Activated naive CD8-positive, alpha-beta T cell (primary cell): ENCODE results near the gene CAPZA1.
A peak's percentile ranks its signal among the peaks of the same experiment; 100 is the strongest.

Source experiments
- H3K27ac Mint-ChIP-seq: one replicate; pipeline ENCODE4 v1.8.0; 2021; ENCODE audit warnings: mixed read lengths
- H3K27me3 Mint-ChIP-seq: one replicate; pipeline ENCODE4 v1.8.0; 2021; ENCODE audit warnings: mixed read lengths
- H3K36me3 Mint-ChIP-seq: one replicate; pipeline ENCODE4 v1.8.0; 2021; ENCODE audit warnings: mixed read lengths
- H3K4me1 Mint-ChIP-seq: one replicate; pipeline ENCODE4 v1.8.0; 2021; ENCODE audit warnings: low read depth, mixed read lengths
- H3K4me3 Mint-ChIP-seq: one replicate; pipeline ENCODE4 v1.8.0; 2021; ENCODE audit warnings: mild to moderate bottlenecking, mixed read lengths
- H3K9me3 Mint-ChIP-seq: one replicate; pipeline ENCODE4 v1.8.0; 2021; ENCODE audit warnings: low read depth, mixed read lengths

The CAPZA1 gene

DNA sequence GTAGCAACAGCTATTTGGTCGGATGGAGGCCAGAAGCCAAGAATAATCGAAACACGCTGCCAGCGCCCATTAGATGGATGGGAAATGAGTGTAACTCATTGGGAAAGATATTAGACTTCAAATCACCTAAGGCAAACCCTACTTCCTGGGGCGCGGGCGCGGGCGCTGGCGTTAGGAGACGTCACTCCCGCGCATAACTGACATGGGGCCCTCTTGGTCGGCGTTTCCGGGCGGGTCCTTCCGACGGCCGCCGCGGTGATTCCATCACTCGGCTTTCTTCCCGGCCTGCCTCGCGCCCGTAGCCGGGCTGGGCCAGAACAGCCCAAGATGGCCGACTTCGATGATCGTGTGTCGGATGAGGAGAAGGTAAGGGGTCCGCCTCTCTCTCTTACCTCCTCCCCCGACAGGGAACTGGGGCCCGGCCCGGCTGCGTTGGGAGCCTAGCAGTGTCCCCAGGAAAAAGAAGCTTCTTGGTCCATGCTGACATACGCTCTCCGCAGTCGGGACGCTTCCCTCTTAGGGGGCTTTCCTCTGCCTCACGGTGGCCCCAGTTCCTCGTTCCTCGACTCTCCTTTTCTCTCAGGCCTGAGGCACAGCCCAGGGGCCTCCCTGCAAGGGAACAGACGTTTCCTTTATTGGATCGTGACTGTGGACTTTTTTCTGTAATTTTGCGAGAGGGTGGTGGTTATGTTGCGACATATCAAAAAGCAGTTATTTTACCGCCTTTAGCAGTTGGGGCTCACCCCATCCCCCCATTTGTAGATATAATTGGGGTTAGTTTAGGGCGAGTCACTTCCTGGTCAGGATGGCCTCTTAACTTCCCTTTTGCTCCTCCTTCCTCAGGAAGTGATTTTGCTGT lies at the start of gene CAPZA1:
Gene CAPZA1, plus strand, starts transcription at position 315 of the 859 bp plus-strand sequence. Its CDS starts 13 bp downstream, at position 328.
- H3K36me3 Mint-ChIP-seq: peaks cover 8% of the 10 kb centered on the region

DNA sequence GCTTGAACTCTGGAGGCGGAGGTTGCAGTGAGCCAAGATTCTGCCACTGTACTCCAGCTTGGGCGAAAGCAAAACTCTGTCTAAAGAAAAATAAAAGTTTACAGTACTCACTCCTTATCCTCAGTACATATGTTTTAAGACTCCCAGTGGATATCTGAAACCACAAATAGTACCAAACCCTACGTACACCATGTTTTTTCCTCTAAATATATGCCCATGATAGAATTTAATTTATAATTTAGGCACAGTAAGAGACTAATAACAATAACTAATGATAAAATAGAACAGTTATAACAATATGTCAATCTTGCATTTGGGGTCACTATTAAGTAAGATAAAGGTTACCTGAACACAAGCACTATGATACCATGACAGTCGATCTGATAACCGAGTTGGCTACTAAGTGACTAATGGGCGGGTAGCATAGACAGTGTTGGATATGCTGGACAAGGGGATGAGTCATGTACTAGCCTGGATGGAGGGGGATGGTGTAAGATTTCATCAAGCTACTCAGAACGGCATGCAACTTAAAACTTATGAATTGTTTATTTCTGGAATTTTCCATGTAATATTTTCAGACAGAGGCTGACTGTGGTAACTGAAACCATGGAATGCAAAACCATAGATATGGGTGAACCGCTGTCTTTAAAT lies 44.4 kb upstream of the CAPZA1 start:
- Mint-ChIP-seq H3K4me3 (no peak overlapping the region), H3K36me3 (peaks cover 12% of the 10 kb centered on the region), H3K9me3 (no peaks in the 10 kb centered on the region), H3K27me3 (no peaks in the 10 kb centered on the region), H3K4me1 (no peaks in the 10 kb centered on the region), H3K27ac (no peak overlapping the region)

More for the DNA sequence above, at the start of gene CAPZA1:
- peak within 1 kb of the TSS; percentile 100 for H3K4me3 Mint-ChIP-seq
- peaks cover 47% of the 10 kb centered on the region for H3K4me1 Mint-ChIP-seq
- H3K27ac Mint-ChIP-seq: peak within 1 kb of the TSS; percentile 99
- no peaks in the 10 kb centered on the region for H3K9me3 Mint-ChIP-seq
- no peaks in the 10 kb centered on the region for H3K27me3 Mint-ChIP-seq

DNA sequence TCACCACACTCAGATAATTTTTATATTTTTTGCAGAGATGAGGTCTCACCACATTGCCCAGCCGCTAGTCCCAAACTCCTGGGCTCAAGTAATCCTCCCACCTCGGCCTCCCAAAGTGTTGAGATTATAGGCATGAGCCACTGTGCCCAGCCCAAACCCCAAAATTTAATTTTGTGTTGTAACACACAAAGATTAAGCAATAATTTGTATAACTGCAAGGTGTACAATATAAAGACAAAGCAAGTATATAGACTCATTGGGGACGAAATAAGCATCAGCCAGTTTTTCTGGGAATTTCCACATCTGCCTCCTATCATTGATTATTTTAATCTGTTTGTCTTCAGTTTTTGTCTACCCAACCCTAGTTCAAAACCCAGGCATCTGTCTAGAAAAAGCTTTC lies 43.4 kb upstream of the CAPZA1 start:
- H3K27me3 Mint-ChIP-seq: no peaks in the 10 kb centered on the region
- H3K4me1 Mint-ChIP-seq: no peaks in the 10 kb centered on the region
- H3K4me3 Mint-ChIP-seq: no peak overlapping the region
- no peak overlapping the region for H3K27ac Mint-ChIP-seq
- peaks cover 16% of the 10 kb centered on the region for H3K36me3 Mint-ChIP-seq
- no peaks in the 10 kb centered on the region for H3K9me3 Mint-ChIP-seq

DNA sequence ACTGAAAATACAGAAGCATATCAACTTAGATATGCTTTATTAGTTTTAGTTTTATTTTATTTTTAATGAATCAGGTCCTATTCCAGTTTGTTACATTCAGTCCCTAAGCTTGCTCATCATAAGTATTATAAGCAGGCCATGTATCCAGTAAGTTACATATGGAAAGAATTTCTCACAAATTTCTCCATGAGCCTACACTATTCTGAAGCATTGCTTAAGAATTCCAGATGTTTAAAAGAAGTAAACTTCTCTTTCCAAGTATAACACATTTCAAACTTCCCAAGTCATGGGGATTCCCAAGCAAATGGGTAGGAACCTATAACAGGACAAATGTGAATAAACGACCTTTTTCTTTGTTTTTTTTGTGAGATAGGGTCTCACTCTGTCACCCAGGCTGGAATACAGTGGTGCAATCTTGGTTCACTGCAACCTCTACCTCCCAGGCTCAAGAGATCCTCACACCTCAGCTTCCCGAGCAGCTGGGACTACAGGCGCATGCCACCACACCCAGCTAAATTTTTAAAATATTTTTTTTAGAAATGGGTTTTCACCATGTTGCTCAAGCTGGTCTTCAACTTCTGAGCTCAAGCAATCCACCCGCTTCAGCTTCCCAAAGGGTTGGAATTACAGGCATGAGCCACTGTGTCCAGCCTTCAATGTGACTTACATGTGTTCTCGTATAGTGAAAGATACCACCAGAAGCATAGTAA lies 39.7 kb upstream of the CAPZA1 start:
- H3K36me3 Mint-ChIP-seq: peaks cover 11% of the 10 kb centered on the region
- no peaks in the 10 kb centered on the region for H3K9me3 Mint-ChIP-seq
- H3K4me1 Mint-ChIP-seq: no peaks in the 10 kb centered on the region
- no peak overlapping the region for H3K4me3 Mint-ChIP-seq
- H3K27me3 Mint-ChIP-seq: no peaks in the 10 kb centered on the region
- no peak overlapping the region for H3K27ac Mint-ChIP-seq

DNA sequence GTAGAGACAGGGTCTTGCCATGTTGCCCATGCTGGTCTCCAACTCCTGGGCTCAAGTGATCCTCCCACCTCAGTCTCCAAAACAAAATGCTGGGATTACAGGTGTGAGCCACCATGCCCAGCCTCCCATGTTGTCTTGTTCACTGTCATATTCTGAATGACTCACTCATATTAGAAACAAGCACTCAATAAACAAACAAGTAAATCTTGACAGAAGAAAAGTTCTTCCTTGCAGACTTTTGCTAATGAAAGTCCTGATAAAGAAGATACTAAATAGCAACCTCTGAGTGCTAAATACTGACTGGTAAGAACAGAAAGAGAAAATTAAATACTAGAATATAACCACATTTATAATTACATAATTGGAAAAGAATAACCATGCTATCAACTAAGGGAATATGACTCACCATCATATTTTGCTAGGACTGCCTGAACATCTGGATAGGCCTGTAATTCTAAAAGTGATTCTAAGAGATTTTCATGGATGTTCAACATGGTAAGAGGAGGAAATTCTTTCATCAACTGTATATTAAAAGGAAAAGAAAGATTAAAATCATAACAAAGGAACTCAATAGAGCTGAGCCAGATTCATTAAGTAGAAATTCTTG lies 37.9 kb upstream of the CAPZA1 start:
- H3K9me3 Mint-ChIP-seq: no peaks in the 10 kb centered on the region
- no peak overlapping the region for H3K27ac Mint-ChIP-seq
- peaks cover 6% of the 10 kb centered on the region for H3K36me3 Mint-ChIP-seq
- no peaks in the 10 kb centered on the region for H3K27me3 Mint-ChIP-seq
- no peaks in the 10 kb centered on the region for H3K4me1 Mint-ChIP-seq
- H3K4me3 Mint-ChIP-seq: no peak overlapping the region

DNA sequence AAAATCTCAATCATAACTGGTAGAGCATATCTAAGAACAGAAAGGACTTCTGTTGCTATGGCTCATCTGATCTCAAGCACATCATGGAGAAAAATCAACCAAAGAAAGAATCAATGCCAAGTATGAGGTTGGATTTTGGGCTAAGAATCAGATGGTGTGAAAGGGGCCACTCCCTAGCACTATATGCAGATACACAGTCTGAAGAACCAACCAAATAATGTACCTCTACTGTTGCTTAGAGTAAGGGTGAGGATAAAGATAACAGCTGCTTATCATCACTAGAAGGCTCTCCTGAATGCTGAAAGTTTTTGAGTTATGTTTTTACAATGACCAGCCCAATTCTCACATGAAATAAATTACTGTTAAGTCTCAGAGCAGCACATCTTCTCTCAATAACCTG lies 36.3 kb upstream of the CAPZA1 start:
- Mint-ChIP-seq H3K27ac (no peak overlapping the region), H3K4me1 (no peaks in the 10 kb centered on the region), H3K4me3 (no peak overlapping the region), H3K36me3 (peaks cover 10% of the 10 kb centered on the region), H3K9me3 (no peaks in the 10 kb centered on the region), H3K27me3 (no peaks in the 10 kb centered on the region)

DNA sequence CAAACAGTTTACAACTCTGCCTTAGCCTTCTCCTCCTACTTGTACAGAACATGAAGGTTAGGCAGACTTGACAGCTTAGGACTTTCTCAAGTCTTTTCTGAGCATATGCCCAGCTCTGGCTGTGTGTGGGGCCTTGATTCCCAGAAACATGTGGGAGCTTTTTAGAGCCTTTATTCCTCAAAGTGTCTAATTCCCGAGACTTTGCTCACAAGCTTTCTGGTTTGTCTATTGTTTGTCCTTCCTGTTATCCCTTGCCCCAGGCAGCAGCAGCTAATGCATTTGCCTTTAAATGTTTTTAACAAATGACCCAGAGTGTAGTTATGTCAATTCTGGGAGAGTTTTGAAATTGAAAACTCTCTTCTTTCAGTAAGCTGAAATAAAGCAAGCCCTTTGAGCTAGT lies 29.9 kb upstream of the CAPZA1 start:
- no peaks in the 10 kb centered on the region for H3K4me1 Mint-ChIP-seq
- peaks cover 24% of the 10 kb centered on the region for H3K36me3 Mint-ChIP-seq
- peaks cover 4% of the 10 kb centered on the region for H3K9me3 Mint-ChIP-seq
- no peak overlapping the region for H3K27ac Mint-ChIP-seq
- H3K27me3 Mint-ChIP-seq: no peaks in the 10 kb centered on the region
- H3K4me3 Mint-ChIP-seq: no peak overlapping the region

DNA sequence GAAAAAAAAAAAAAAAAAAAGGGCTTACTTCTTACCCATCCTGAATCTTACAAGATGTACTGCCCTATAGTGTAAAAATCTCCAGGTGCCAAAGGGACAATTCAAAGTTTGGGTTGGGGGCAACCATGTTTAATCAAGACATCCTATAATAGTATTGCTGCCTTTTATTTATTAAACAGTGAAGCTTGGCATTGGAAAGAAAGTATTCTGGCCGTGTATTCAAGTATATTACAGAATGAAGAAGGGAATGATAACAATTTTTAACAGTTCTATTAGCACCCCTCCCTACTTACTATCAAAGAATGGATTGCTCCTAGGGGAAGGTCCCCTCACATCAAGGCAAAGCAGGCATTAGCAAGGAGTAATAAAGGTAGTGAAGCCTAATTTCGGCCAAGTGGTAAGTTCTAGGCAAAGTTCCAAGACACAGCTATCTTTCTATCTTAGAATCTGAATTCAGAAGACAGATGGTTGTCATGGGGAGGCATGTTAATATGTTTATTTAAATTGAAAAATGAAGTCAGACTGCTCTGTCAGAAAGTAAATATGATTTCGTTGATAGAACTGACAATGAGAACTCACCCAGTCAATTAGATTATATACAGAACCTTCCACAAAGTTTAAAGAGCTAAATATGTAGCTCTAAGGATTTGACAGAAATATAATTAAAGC lies 25.3 kb upstream of the CAPZA1 start:
- H3K9me3 Mint-ChIP-seq: peaks cover 4% of the 10 kb centered on the region
- H3K4me1 Mint-ChIP-seq: no peaks in the 10 kb centered on the region
- H3K27me3 Mint-ChIP-seq: no peaks in the 10 kb centered on the region
- H3K27ac Mint-ChIP-seq: no peak overlapping the region
- no peak overlapping the region for H3K4me3 Mint-ChIP-seq
- H3K36me3 Mint-ChIP-seq: peaks cover 20% of the 10 kb centered on the region

DNA sequence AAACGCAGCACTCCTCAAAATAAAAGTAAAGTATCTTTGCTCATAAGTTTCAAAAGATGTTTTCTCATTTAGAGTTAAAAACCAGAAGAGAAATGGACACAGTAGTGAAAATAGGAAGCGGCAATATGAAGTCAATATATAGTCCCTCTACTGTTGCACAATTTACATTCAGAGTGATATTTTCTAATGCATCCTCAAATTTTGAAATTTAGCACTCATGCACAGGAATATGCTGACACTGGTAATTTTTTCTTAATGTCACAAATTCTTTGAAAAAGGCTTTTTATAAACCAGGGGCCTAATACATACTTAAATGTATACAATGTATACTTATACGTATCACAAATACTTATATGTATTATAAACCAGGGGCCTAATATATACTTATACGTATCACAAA lies 20.2 kb upstream of the CAPZA1 start:
- Mint-ChIP-seq H3K9me3 (no peaks in the 10 kb centered on the region), H3K27me3 (no peaks in the 10 kb centered on the region), H3K27ac (no peak overlapping the region), H3K4me3 (no peak overlapping the region), H3K36me3 (peaks cover 18% of the 10 kb centered on the region), H3K4me1 (no peaks in the 10 kb centered on the region)

DNA sequence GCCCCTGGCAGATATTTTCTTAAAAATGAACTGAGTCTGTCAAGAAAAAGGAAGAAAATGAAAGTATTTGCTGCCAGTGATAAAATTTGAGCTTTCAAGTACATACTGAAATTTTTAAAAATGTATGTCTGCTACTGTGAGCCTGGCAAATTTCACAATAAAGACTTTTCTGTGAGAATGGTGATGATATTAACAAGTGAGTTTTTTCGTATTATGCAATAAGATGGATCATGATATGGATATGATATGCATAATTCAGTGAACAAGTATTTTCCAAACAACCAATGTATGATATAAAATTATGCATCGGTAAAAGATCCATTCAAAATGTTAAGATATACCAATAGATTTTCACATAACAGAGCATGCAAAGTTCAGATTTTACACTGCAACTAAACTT lies 16.6 kb upstream of the CAPZA1 start:
- Mint-ChIP-seq H3K36me3 (peaks cover 23% of the 10 kb centered on the region), H3K4me3 (no peak overlapping the region)

DNA sequence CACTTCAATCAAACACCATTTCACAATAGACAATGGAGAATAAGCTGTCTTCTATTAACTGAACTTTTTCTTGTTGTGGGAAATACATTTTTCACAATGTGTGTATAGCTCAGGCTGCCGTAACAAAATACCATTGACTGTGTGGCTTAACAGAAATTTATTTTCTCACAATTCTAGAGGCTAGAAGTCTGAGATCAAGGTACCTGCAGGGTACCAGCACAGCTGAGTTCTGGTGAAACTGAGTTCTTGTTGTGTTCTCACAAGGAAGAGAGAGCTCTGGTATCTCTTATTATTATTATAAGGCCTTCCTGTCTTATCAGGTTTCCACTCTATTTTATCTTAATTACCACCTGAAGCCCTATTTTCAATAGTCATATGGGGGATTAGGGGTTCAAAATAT lies 16.1 kb upstream of the CAPZA1 start:
- Mint-ChIP-seq H3K4me3 (no peak overlapping the region), H3K27ac (no peak overlapping the region), H3K4me1 (no peaks in the 10 kb centered on the region), H3K36me3 (peaks cover 23% of the 10 kb centered on the region), H3K27me3 (no peaks in the 10 kb centered on the region), H3K9me3 (no peaks in the 10 kb centered on the region)

More for the DNA sequence above, 16.6 kb upstream of the CAPZA1 start:
- H3K9me3 Mint-ChIP-seq: no peaks in the 10 kb centered on the region
- no peak overlapping the region for H3K27ac Mint-ChIP-seq
- no peaks in the 10 kb centered on the region for H3K4me1 Mint-ChIP-seq
- H3K27me3 Mint-ChIP-seq: no peaks in the 10 kb centered on the region

DNA sequence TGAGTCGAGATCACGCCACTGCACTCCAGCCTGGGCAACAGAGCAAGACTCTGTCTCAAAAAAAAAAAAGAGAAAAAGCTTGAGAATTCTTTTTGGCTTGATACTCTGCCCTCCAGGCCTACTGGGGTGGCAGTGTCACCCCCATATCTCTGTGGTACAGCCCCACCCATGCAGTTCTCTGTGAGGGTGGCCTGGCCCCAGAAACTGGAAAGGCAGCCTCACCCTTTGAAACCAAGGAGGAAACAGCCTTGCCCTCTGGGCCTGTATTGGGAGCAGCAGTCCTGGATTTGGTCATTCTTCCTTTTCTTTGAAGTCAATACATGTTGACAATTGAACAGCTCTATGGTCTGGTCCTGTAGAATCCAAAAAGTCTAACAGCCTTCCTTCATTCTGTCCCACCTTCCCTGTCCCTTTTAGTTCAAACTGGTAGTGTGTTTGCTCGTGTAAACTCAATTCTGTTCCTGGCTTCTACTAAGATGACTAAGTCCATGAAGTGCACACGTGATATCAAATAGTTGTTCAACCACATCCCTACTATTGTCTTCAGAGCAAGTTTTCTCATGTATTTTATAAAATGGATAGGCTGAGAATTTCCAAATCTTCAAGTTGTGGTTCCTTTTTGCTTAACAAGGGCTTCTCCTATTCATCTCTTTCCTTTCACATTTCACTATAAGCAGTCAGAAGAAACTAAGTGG lies 13.9 kb upstream of the CAPZA1 start:
- Mint-ChIP-seq H3K4me1 (no peaks in the 10 kb centered on the region), H3K4me3 (no peak overlapping the region), H3K36me3 (peaks cover 22% of the 10 kb centered on the region), H3K9me3 (no peaks in the 10 kb centered on the region), H3K27ac (no peak overlapping the region), H3K27me3 (no peaks in the 10 kb centered on the region)

DNA sequence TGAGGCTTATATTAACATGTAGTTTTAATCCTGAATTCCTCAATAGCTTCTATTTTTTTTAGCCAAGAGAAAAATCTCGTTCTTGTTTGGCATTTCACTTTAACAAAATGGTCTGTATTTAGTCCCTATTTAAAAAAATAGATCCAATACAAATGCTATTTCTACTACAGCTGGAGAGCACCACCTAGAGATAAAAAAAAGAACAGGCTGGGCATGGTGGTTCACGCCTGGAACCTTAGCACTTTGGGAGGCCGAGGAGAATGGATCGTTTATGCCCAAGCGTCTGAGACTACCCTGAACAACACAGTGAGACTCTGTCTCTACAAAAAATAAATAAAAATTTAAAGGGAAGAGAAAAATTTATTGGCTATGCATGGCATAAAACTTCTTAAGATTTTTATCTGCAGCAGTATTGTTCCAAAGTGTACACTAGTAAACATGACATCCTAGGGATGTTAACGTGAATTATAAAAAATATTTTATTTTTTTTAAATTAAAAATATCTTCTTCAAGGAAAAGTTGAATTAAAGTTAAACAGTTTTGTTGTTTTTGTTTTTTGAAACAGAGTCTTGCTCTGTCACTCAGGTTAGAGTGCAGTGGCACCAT lies 5.1 kb upstream of the CAPZA1 start:
- Mint-ChIP-seq H3K36me3 (peaks cover 7% of the 10 kb centered on the region), H3K27me3 (no peaks in the 10 kb centered on the region), H3K9me3 (no peaks in the 10 kb centered on the region), H3K4me3 (no peak overlapping the region), H3K4me1 (peaks cover 17% of the 10 kb centered on the region), H3K27ac (no peak overlapping the region)
